ENCODE data around the gene PCMT1.

- TF ChIP-seq TAF1 (IDR thresholded peaks at IDR 0.05; ENCODE audit: borderline replicate concordance, low read depth, low read length), result no peak
- no peak for TF ChIP-seq POLR2A (IDR thresholded peaks at IDR 0.05; ENCODE audit: low read depth, low read length)
- TF ChIP-seq POLR2AphosphoS5 (IDR thresholded peaks at IDR 0.05; ENCODE audit: low read depth, low read length), result no peak
Measured at GRCh38 chr6:149714442-149714841, 35.1 kb upstream of the PCMT1 start.

Measured in GM12892 (cell line).